Heart left ventricle (tissue), 16 donors: ENCODE measurements around the gene BRCA2. TPM values are rescaled to one million over a fixed set of nuclear protein-coding genes. Genes with fewer than 3 reads are reported as not detected.

Experiments
- ATAC-seq, 4 donors: fragments of 200-7000 bp; cut with Tn5 transposase; one replicate each; pipeline ENCODE4 v1.9.1; 2020 to 2022; ENCODE audit warnings: moderate library complexity in 4 of 4, mild to moderate bottlenecking in 3 of 4, moderate number of reproducible peaks in 1 of 4
- DNase-seq, 5 donors: peaks; one replicate each; pipeline ENCODE4 v3.0.0-alpha.2; 2020
- H3K27ac ChIP-seq, 12 donors: fragments of 200-600 bp; sonication (generic) in 4 of 12; one replicate each; pipeline versions ENCODE4 v1.5.0 to v1.8.0; 2016 to 2022; ENCODE audit warnings: mild to moderate bottlenecking in 2 of 12
- H3K27me3 ChIP-seq, 9 donors: fragments of 200-600 bp; sonication (generic) in 2 of 9; one replicate each; pipeline versions ENCODE4 v1.5.1 to v1.8.0; 2016 to 2022; ENCODE audit warnings: mild to moderate bottlenecking in 3 of 9
- H3K36me3 ChIP-seq, 9 donors: fragments of 200-600 bp; sonication (generic) in 2 of 9; one replicate each; pipeline versions ENCODE4 v1.5.0 to v1.8.0; 2018 to 2022; ENCODE audit warnings: mild to moderate bottlenecking in 2 of 9
- H3K4me1 ChIP-seq, 12 donors: fragments of 200-600 bp; sonication (generic) in 4 of 12; one replicate each; pipeline versions ENCODE4 v1.5.0 to v1.8.0; 2016 to 2022; ENCODE audit warnings: mild to moderate bottlenecking in 3 of 12
- H3K4me3 ChIP-seq, 12 donors: fragments of 200-600 bp; sonication (generic) in 4 of 12; one replicate each; pipeline versions ENCODE4 v1.5.0 to v1.8.0; 2017 to 2022; ENCODE audit warnings: mild to moderate bottlenecking in 9 of 12, moderate library complexity in 4 of 12
- H3K9me3 ChIP-seq, 12 donors: fragments of 200-600 bp; sonication (generic) in 4 of 12; one replicate each; pipeline versions ENCODE4 v1.5.0 to v1.8.0; 2016 to 2022; ENCODE audit warnings: mild to moderate bottlenecking in 1 of 12
- CTCF ChIP-seq, 12 donors: fragments of 200-600 bp; sonication (generic) in 4 of 12; IDR thresholded peaks; one replicate each; pipeline versions ENCODE4 v1.5.0 to v1.8.0; 2018 to 2022; ENCODE audit warnings: antibody characterized with exemption in 12 of 12, mild to moderate bottlenecking in 5 of 12
- POLR2A ChIP-seq, 2 donors: fragments of 450-650 bp; IDR thresholded peaks; one replicate each; pipeline ENCODE4 v1.6.1; 2017; ENCODE audit warnings: antibody characterized with exemption in 2 of 2, mild to moderate bottlenecking in 2 of 2, moderate library complexity in 2 of 2
- WGBS, 4 donors: extraction: QIAGEN DNeasy Blood & Tissue Kit in 2 of 4; methylation state at CpG; one replicate each; pipeline versions ENCODE4 v1.1.5 to v1.1.7; 2013 to 2018; 5-methylcytosine and 5-hydroxymethylcytosine counted together
- intact Hi-C, 10 donors: fragments of 100-400 bp; cut with DNase I; formaldehyde crosslinking; loops; one replicate each; pipeline versions ENCODE4 v1.11.1 to v1.14.2; 2022
- polyA plus RNA-seq, 2 donors: library from polyadenylated mRNA; stranded (reverse); fragments of 200-250 nt; gene quantifications; one replicate each; pipeline ENCODE4 v1.2.3, GENCODE V29; 2013
- total RNA-seq, 9 donors: library from RNA; depleted of rRNA in 2 of 9; stranded (reverse); fragments of >200 nt in 2 of 9; fragmentation: NEBNext Ultra II Directional in 3 of 9; extraction: Animal tissue kit (Norgen Biotek cat#: 25700) in 3 of 9; gene quantifications; one replicate each; pipeline versions ENCODE4 v1.1.0 to v1.2.4, GENCODE V29; 2016 to 2023
- donor health status: ischemic (EF 13 %, LVEDD 7.1; RV severe dilation, severe dysfunction).
- donor health status: healthy with polysubstance abuse.
- donor health status: DM: no; HTN: yes; CAD: no.
- donor health status: DM: no; HTN: no; CAD: no.
- donor health status: ischemic (EF 25% LVEDD 6.9; RV normal size, moderate dysfunction).
- donor health status: ischemic (EF 25% LVEDD 5.7; RV mildly dilated, moderate dysfunction).
- donor health status: healthy.
- donor health status: DM: yes; HTN: yes; CAD: no.
- donor health status: ischemic (EF 35%, LVEDD 5.7; RV mildly dilated, moderate dysfunction).
- donor health status: nonischemic (EF 11% LVEDD 7.7; RV severe dilation, severe dysfunction).
- donor health status: DM: yes; HTN: yes; CAD: no.
- donor health status: PGD.
- donor health status: ischemic (EF 29% LVEDD 5.4; RV normal size, mild dysfunction).
- donor health status: nonischemic (EF 23%, LVEDD 6.1; RV moderate dilation, normal function).

The BRCA2 gene
- total and polyA plus RNA-seq, 11 donors: 0.04 to 5.2 (median 0.28) TPM

- TF ChIP-seq CTCF (IDR thresholded peaks at IDR 0.05) (no peak), POLR2A (IDR thresholded peaks at IDR 0.05) (no peak)
- Histone ChIP-seq H3K4me3 (no peak overlapping the region), H3K9me3 (no peaks in the 10 kb centered on the region), H3K36me3 (peaks cover 0 to 23% (median 0%) of the 10 kb centered on the region in 9 donors), H3K27me3 (no peaks in the 10 kb centered on the region), H3K27ac (no peak overlapping the region), H3K4me1 (no peaks in the 10 kb centered on the region)
- 77 to 81% (median 79%) methylated on average over 5 of the region's 5 CpGs for WGBS, 4 donors
- ATAC-seq (no peak), DNase-seq (no peak)
- intact Hi-C loops: loop anchor here in 6 of 10 donors (2.0 to 10.0 kb wide), 7 partner anchors 161 to 261 kb away; no protein-coding TSS in a partner anchor
These were observed 68.7 kb downstream of the BRCA2 start for GRCh38 chr13:32383836-32384618.

GRCh38 chr13:32384702-32385101 is 69.4 kb downstream of the BRCA2 start:
- no peak overlapping the region for H3K27ac ChIP-seq
- no peaks in the 10 kb centered on the region for H3K9me3 ChIP-seq
- no peak overlapping the region for H3K4me3 ChIP-seq
- no peak for DNase-seq
- no peaks in the 10 kb centered on the region for H3K27me3 ChIP-seq
- no peak for TF ChIP-seq POLR2A (IDR thresholded peaks at IDR 0.05)
- no peak for TF ChIP-seq CTCF (IDR thresholded peaks at IDR 0.05)
- H3K36me3 ChIP-seq: peaks cover 0 to 17% (median 0%) of the 10 kb centered on the region in 9 donors
- 94 to 95% (median 94%) methylated on average over 2 of the region's 2 CpGs for WGBS, 4 donors
- H3K4me1 ChIP-seq: no peaks in the 10 kb centered on the region
- no peak for ATAC-seq
- intact Hi-C loops: loop anchor here in 6 of 10 donors (2.0 to 10.0 kb wide), 7 partner anchors 160 to 260 kb away; no protein-coding TSS in a partner anchor

GRCh38 chr13:32385410-32385809 is 70.1 kb downstream of the BRCA2 start:
- no peak overlapping the region for H3K4me3 ChIP-seq

More at GRCh38 chr13:32385410-32385809, 70.1 kb downstream of the BRCA2 start:
- TF ChIP-seq CTCF (IDR thresholded peaks at IDR 0.05) (no peak), POLR2A (IDR thresholded peaks at IDR 0.05) (no peak)
- H3K9me3 ChIP-seq: no peaks in the 10 kb centered on the region
- intact Hi-C loops: loop anchor here in 3 of 10 donors (2.0 to 10.0 kb wide), 4 partner anchors 159 to 259 kb away; no protein-coding TSS in a partner anchor
- DNase-seq (no peak), ATAC-seq (no peak)
- H3K36me3 ChIP-seq: peaks cover 0 to 17% (median 0%) of the 10 kb centered on the region in 9 donors
- no peak overlapping the region for H3K27ac ChIP-seq
- H3K27me3 ChIP-seq: no peaks in the 10 kb centered on the region
- no peaks in the 10 kb centered on the region for H3K4me1 ChIP-seq
